ENCODE data around the gene CSTPP1.

CSTPP1 gene

DNA sequence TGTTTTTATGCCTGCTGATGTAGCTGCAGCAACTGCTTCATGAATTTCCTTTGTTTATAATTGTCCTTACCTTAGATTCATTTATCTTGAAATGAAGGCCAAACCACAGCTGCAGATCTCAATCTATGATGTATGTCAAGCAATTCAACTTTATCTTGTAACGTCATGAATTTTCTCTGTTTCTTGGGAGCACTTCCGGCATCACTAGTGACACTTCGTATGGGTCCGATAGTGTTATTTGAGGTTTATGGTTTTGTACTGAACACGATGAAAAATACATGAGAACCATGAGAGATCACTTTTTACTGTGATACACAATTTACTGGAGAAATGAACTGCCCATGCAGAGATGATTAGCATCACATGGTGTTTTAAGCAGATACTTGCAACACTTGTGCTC is 98.5 kb downstream of the CSTPP1 start:
- H3K27ac ChIP-seq (ENCODE audit: low read depth, low read length), result no peak overlapping the region
- H3K27me3 ChIP-seq (ENCODE audit: insufficient read depth, low read length), result no peaks in the 10 kb centered on the region
- no peaks in the 10 kb centered on the region for H3K4me1 ChIP-seq (ENCODE audit: control insufficient read depth, insufficient read depth, low read length, unreplicated experiment)
- no peak overlapping the region for H2AFZ ChIP-seq (ENCODE audit: low read length, unreplicated experiment)
- no peak overlapping the region for H3K4me3 ChIP-seq (ENCODE audit: low read depth, low read length)
- H3K79me2 ChIP-seq (ENCODE audit: control insufficient read depth, insufficient read depth, low read length, unreplicated experiment), result no peaks in the 10 kb centered on the region
- H3K36me3 ChIP-seq (ENCODE audit: insufficient read depth, low read length), result no peaks in the 10 kb centered on the region

- Histone ChIP-seq H2AFZ (ENCODE audit: low read length, unreplicated experiment) (no peak overlapping the region), H3K36me3 (ENCODE audit: insufficient read depth, low read length) (no peaks in the 10 kb centered on the region), H3K79me2 (ENCODE audit: control insufficient read depth, insufficient read depth, low read length, unreplicated experiment) (no peaks in the 10 kb centered on the region), H3K27ac (ENCODE audit: low read depth, low read length) (no peak overlapping the region), H3K4me1 (ENCODE audit: control insufficient read depth, insufficient read depth, low read length, unreplicated experiment) (no peaks in the 10 kb centered on the region), H3K27me3 (ENCODE audit: insufficient read depth, low read length) (no peaks in the 10 kb centered on the region), H3K4me3 (ENCODE audit: low read depth, low read length) (no peak overlapping the region)
Observed at GRCh38 chr11:47044119-47044518, 107.6 kb downstream of the CSTPP1 start.

DNA sequence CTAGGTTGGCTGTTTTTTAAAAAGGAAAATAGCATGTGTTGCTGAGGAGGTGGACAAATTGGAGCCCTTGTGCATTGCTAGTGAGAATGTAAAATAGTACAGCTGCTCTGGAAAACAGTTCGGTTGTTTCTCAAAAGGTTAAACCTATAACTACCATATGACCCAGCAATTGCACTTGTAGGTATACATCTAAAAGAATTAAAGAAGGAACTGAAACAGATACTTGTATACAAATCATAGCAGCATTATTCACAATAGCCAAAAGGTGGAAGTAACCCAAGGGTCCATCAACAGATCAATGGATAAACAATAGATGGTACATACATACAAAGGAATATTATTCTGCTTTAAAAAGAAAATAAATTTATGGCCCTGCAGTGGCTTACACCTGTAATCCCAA is 111.4 kb downstream of the CSTPP1 start:
- peaks cover 7% of the 10 kb centered on the region for H3K4me1 ChIP-seq (ENCODE audit: control insufficient read depth, insufficient read depth, low read length, unreplicated experiment)
- H3K36me3 ChIP-seq (ENCODE audit: insufficient read depth, low read length), result no peaks in the 10 kb centered on the region
- H3K79me2 ChIP-seq (ENCODE audit: control insufficient read depth, insufficient read depth, low read length, unreplicated experiment), result no peaks in the 10 kb centered on the region
- H3K27me3 ChIP-seq (ENCODE audit: insufficient read depth, low read length), result no peaks in the 10 kb centered on the region
- H3K27ac ChIP-seq (ENCODE audit: low read depth, low read length), result no peak overlapping the region
- no peak overlapping the region for H3K4me3 ChIP-seq (ENCODE audit: low read depth, low read length)
- no peak overlapping the region for H2AFZ ChIP-seq (ENCODE audit: low read length, unreplicated experiment)

DNA sequence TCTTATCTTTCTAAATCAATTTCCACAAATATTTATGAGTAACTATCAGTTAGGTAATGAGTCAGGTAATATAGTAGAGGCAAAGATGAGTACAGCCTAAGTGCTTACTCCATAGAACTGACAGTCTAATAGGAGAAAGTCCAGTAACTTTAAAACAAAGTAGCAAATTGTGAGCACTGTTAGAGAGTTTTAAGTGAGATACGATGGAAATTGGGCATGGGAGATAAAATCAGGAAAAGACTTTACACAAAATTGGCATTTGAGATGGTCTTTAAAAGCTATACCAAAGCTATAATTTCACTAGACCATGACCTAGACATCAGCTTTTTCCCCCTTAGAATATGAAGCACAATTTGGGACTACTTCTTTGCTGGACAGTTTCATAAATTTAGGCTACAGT is 113.7 kb downstream of the CSTPP1 start:
- H3K4me1 ChIP-seq (ENCODE audit: control insufficient read depth, insufficient read depth, low read length, unreplicated experiment), result peaks cover 7% of the 10 kb centered on the region
- no peak overlapping the region for H2AFZ ChIP-seq (ENCODE audit: low read length, unreplicated experiment)
- H3K79me2 ChIP-seq (ENCODE audit: control insufficient read depth, insufficient read depth, low read length, unreplicated experiment), result no peaks in the 10 kb centered on the region
- H3K27ac ChIP-seq (ENCODE audit: low read depth, low read length), result no peak overlapping the region
- H3K36me3 ChIP-seq (ENCODE audit: insufficient read depth, low read length), result no peaks in the 10 kb centered on the region
- H3K4me3 ChIP-seq (ENCODE audit: low read depth, low read length), result no peak overlapping the region
- H3K27me3 ChIP-seq (ENCODE audit: insufficient read depth, low read length), result no peaks in the 10 kb centered on the region

DNA sequence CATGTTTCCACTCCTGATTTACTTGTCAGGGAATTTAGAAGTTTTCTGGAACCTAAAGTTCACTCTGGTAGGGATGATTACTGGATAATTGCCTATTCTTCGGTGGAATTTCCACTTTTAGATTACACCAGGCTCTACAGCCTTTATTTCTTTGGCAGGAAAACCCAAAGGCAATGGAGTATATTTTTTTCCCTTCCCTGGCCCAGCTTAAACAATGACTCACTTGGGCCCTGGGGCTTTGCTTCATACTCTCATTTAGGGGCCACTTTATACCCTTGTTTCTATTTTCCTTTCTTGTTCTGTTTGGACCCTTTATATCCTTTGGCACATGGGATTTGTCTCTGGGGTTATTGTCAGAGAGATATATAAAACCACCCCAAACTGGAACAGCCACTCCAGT is 114.7 kb downstream of the CSTPP1 start:
- Histone ChIP-seq H2AFZ (ENCODE audit: low read length, unreplicated experiment) (no peak overlapping the region), H3K27ac (ENCODE audit: low read depth, low read length) (peak overlapping the region; percentile 31), H3K36me3 (ENCODE audit: insufficient read depth, low read length) (no peaks in the 10 kb centered on the region), H3K4me1 (ENCODE audit: control insufficient read depth, insufficient read depth, low read length, unreplicated experiment) (peaks cover 12% of the 10 kb centered on the region), H3K79me2 (ENCODE audit: control insufficient read depth, insufficient read depth, low read length, unreplicated experiment) (no peaks in the 10 kb centered on the region), H3K27me3 (ENCODE audit: insufficient read depth, low read length) (no peaks in the 10 kb centered on the region), H3K4me3 (ENCODE audit: low read depth, low read length) (no peak overlapping the region)

GRCh38 chr11:47052165-47052564 is 115.6 kb downstream of the CSTPP1 start:
- H2AFZ ChIP-seq (ENCODE audit: low read length, unreplicated experiment), result no peak overlapping the region
- H3K4me3 ChIP-seq (ENCODE audit: low read depth, low read length), result no peak overlapping the region
- peaks cover 18% of the 10 kb centered on the region for H3K4me1 ChIP-seq (ENCODE audit: control insufficient read depth, insufficient read depth, low read length, unreplicated experiment)
- H3K27ac ChIP-seq (ENCODE audit: low read depth, low read length), result no peak overlapping the region
- H3K36me3 ChIP-seq (ENCODE audit: insufficient read depth, low read length), result no peaks in the 10 kb centered on the region
- no peaks in the 10 kb centered on the region for H3K79me2 ChIP-seq (ENCODE audit: control insufficient read depth, insufficient read depth, low read length, unreplicated experiment)
- no peaks in the 10 kb centered on the region for H3K27me3 ChIP-seq (ENCODE audit: insufficient read depth, low read length)

- no peaks in the 10 kb centered on the region for H3K79me2 ChIP-seq (ENCODE audit: control insufficient read depth, insufficient read depth, low read length, unreplicated experiment)
- H3K4me1 ChIP-seq (ENCODE audit: control insufficient read depth, insufficient read depth, low read length, unreplicated experiment), result peaks cover 18% of the 10 kb centered on the region
- no peaks in the 10 kb centered on the region for H3K36me3 ChIP-seq (ENCODE audit: insufficient read depth, low read length)
- H3K27ac ChIP-seq (ENCODE audit: low read depth, low read length), result no peak overlapping the region
- H2AFZ ChIP-seq (ENCODE audit: low read length, unreplicated experiment), result no peak overlapping the region
- no peak overlapping the region for H3K4me3 ChIP-seq (ENCODE audit: low read depth, low read length)
- no peaks in the 10 kb centered on the region for H3K27me3 ChIP-seq (ENCODE audit: insufficient read depth, low read length)
Observed at GRCh38 chr11:47052576-47052975, 116.0 kb downstream of the CSTPP1 start.

DNA sequence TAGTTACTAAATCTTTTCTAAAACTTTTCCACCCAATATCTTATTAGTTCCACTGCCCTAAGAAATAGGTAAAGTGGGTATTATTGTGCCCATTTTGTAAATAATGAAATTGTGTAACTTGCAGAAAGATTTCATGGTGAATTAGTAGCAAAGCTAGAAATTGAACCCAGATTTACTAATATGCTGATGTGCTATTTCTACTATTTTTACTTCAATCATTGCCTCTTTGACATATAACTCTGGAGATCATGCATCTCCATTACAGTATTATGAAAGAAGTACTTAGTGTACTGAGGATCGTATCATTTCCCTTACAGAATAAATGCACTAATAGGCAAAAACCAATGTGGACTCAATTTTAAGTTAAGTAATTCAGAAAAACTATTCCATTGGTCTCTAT is 119.0 kb downstream of the CSTPP1 start:
- Histone ChIP-seq H3K79me2 (ENCODE audit: control insufficient read depth, insufficient read depth, low read length, unreplicated experiment) (no peaks in the 10 kb centered on the region), H3K27ac (ENCODE audit: low read depth, low read length) (no peak overlapping the region), H3K4me3 (ENCODE audit: low read depth, low read length) (no peak overlapping the region), H2AFZ (ENCODE audit: low read length, unreplicated experiment) (no peak overlapping the region), H3K4me1 (ENCODE audit: control insufficient read depth, insufficient read depth, low read length, unreplicated experiment) (peaks cover 19% of the 10 kb centered on the region), H3K36me3 (ENCODE audit: insufficient read depth, low read length) (no peaks in the 10 kb centered on the region), H3K27me3 (ENCODE audit: insufficient read depth, low read length) (no peaks in the 10 kb centered on the region)

DNA sequence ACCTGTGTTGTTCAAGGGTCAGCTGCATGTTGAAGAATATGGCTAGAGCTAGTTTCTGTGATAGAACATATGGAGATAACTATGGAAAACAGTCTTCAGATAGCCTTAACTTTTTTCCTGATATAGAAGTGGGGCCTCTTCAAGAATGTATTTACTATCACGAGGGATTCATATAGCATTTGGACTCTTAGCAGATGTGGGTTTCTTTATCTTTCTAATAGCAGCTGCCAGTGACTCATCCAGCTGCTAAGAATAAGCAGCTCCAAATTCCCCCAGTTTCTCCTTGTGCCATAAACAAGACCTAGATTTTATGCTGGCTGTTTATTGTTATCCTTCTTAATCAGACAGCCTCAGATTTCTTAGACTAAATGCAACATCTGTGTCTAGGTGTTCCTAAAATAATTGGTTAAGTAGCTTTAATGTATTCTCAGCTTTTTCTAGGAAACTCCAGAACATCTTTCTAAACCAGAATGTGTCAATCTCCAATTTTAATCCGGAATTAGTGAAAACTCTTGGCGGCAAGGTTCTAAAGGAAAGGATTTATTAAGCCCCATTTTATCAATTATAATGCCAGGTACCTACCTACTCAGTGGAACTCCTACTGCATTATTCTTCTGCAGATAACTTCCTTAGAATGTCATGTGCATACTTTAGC is 119.8 kb downstream of the CSTPP1 start:
- no peak overlapping the region for H3K27ac ChIP-seq (ENCODE audit: low read depth, low read length)
- no peaks in the 10 kb centered on the region for H3K27me3 ChIP-seq (ENCODE audit: insufficient read depth, low read length)
- no peaks in the 10 kb centered on the region for H3K79me2 ChIP-seq (ENCODE audit: control insufficient read depth, insufficient read depth, low read length, unreplicated experiment)
- no peak overlapping the region for H2AFZ ChIP-seq (ENCODE audit: low read length, unreplicated experiment)
- no peak overlapping the region for H3K4me3 ChIP-seq (ENCODE audit: low read depth, low read length)
- peaks cover 20% of the 10 kb centered on the region for H3K4me1 ChIP-seq (ENCODE audit: control insufficient read depth, insufficient read depth, low read length, unreplicated experiment)
- no peaks in the 10 kb centered on the region for H3K36me3 ChIP-seq (ENCODE audit: insufficient read depth, low read length)

DNA sequence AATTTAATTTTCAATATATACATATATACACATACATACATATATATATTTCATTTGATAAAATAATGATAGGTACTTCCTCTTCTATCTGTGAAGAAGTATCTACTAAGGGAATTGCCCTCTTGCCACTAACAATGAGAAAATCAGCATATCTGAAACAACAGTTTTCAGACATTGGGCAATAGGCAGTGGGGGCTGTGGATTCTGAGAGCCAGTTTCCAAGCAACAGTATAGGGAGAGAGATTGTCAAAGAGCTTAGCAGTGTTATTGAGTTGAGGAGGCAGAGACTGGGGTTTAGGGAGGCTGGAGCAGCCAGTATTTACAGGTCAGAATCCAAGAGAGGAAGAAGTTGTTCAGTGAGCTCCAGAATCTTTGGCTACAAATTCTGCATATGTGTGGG is 120.8 kb downstream of the CSTPP1 start:
- Histone ChIP-seq H3K27me3 (ENCODE audit: insufficient read depth, low read length) (no peaks in the 10 kb centered on the region), H3K27ac (ENCODE audit: low read depth, low read length) (no peak overlapping the region), H3K4me3 (ENCODE audit: low read depth, low read length) (no peak overlapping the region), H3K36me3 (ENCODE audit: insufficient read depth, low read length) (no peaks in the 10 kb centered on the region), H2AFZ (ENCODE audit: low read length, unreplicated experiment) (no peak overlapping the region), H3K4me1 (ENCODE audit: control insufficient read depth, insufficient read depth, low read length, unreplicated experiment) (peaks cover 20% of the 10 kb centered on the region), H3K79me2 (ENCODE audit: control insufficient read depth, insufficient read depth, low read length, unreplicated experiment) (no peaks in the 10 kb centered on the region)

DNA sequence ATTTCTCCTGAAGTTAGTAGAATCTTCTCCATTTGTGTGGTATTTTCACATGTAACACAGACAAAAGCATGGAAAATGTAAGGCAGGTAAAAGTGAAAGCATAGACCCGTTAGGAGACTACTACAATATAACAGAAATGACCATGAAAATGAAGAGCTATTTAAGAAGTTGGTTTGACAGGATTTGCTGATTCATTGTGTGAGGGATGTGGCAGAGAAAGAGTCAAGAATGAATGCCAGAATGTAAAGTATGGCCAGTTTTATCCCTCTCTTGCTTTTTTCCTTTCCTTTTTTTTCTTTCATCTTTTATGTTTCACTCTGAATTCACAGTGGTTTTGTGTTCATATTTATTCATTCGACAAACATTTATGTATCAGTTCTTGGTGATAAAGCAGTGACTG is 124.2 kb downstream of the CSTPP1 start:
- Histone ChIP-seq H3K4me1 (ENCODE audit: control insufficient read depth, insufficient read depth, low read length, unreplicated experiment) (peaks cover 19% of the 10 kb centered on the region), H3K27me3 (ENCODE audit: insufficient read depth, low read length) (no peaks in the 10 kb centered on the region), H2AFZ (ENCODE audit: low read length, unreplicated experiment) (no peak overlapping the region), H3K27ac (ENCODE audit: low read depth, low read length) (peak overlapping the region; percentile 27), H3K36me3 (ENCODE audit: insufficient read depth, low read length) (no peaks in the 10 kb centered on the region), H3K79me2 (ENCODE audit: control insufficient read depth, insufficient read depth, low read length, unreplicated experiment) (no peaks in the 10 kb centered on the region), H3K4me3 (ENCODE audit: low read depth, low read length) (no peak overlapping the region)
